ENCODE results near the gene VILL. TPM values are rescaled to one million over a fixed set of nuclear protein-coding genes. Genes with fewer than 3 reads are reported as not detected.
"Not testable (repeated sequence)": the region's sequence is repeated elsewhere in the genome, so short reads cannot be mapped to it uniquely, and the experiment has no call there.

VILL gene
- total and polyA plus RNA-seq, 4 donors = 0.88 to 3.5 (median 1.6) TPM

DNA sequence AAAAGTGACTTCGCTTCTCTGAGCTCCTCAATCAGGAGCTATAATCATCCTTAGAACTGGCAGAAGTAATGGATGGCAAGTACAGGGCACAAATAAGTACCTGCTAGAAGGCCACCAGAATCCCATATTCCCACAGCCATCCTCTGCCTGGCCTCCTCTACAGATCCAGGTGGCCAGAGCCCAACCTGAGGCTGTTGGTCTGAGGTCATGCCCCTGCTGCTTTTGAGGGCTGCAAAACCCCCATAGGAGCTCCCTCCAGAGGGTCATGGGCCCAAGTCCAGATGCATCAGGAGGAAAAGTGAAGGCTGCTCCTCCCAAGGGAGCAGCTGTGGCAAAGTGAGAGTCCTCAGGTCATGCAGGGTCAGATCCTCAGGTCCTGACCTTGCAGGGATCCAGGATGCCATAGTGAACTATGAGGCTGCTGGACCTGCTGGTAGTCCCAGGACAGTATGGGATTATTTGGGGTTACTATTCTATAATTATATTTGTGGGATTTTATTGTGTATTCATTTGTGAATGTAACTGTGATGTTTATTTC, 41.8 kb downstream of the VILL start:
- Histone ChIP-seq H3K9ac (ENCODE audit: low read depth in 1 of 2, low read length in 2 of 2) (no peak overlapping the region), H3K27ac (ENCODE audit: low read depth in 1 of 2, low read length in 2 of 2) (no peak overlapping the region), H3K27me3 (ENCODE audit: control insufficient read depth in 4 of 4, insufficient read depth in 4 of 4, low read length in 3 of 4) (no peaks in the 10 kb centered on the region), H3K36me3 (ENCODE audit: control insufficient read depth in 4 of 4, insufficient read depth in 3 of 4, low read depth in 1 of 4, low read length in 3 of 4) (no peaks in the 10 kb centered on the region), H3K9me3 (ENCODE audit: control insufficient read depth in 4 of 4, low read length in 3 of 4) (no peaks in the 10 kb centered on the region), H3K4me1 (ENCODE audit: control insufficient read depth in 4 of 4, insufficient read depth in 4 of 4, low read length in 3 of 4) (peaks cover 0 to 9% (median 4%) of the 10 kb centered on the region in 4 donors), H3K4me3 (ENCODE audit: low read depth in 1 of 3, low read length in 3 of 3) (no peak overlapping the region)
- TF ChIP-seq RXRA (IDR thresholded peaks at IDR 0.05) = no peak
- TF ChIP-seq REST (IDR thresholded peaks at IDR 0.05) = no peak
- TF ChIP-seq HNF4A (conservative IDR thresholded peaks at IDR 0.05) = no peak
- no peak for TF ChIP-seq HNF4G (IDR thresholded peaks at IDR 0.05)
- TF ChIP-seq TAF1 (conservative IDR thresholded peaks at IDR 0.05) = no peak
- TF ChIP-seq ATF3 (IDR thresholded peaks at IDR 0.05) = no peak
- TF ChIP-seq FOXA2 (IDR thresholded peaks at IDR 0.05) = no peak
- TF ChIP-seq GABPA (IDR thresholded peaks at IDR 0.05 in 1 of 2, conservative IDR thresholded peaks at IDR 0.05 in 1 of 2) = no peak
- TF ChIP-seq SP1 (IDR thresholded peaks at IDR 0.05) = no peak
- TF ChIP-seq YY1 (IDR thresholded peaks at IDR 0.05) = no peak
- TF ChIP-seq EGR1 (IDR thresholded peaks at IDR 0.05; ENCODE audit: low read depth in 2 of 2) = no peak
- no peak for TF ChIP-seq NR2F2 (IDR thresholded peaks at IDR 0.05)
- WGBS = 91% methylated on average over 1 of the region's 1 CpG
- no peak for DNase-seq (ENCODE audit: low spot score)

DNA sequence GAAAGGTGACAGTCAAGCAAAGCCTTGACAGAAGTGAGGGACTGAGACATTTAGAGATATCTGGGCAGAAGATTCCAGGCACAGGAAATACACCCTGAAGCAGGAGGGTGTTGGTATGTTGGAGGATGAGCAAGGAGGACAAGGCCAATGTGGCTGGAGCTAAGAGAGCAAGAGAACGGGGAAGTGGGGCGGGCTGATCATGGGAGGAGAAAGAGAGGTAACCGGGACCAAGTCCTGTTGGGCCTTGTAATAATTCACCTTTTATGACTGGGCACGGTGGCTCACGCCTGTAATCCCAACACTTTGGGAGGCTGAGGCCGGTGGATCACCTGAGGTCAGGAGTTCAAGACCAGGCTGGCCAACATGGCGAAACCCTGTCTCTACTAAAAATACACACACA, 43.0 kb downstream of the VILL start:
- H3K4me1 ChIP-seq (ENCODE audit: control insufficient read depth in 4 of 4, insufficient read depth in 4 of 4, low read length in 3 of 4); H3K4me3 ChIP-seq (ENCODE audit: low read depth in 1 of 3, low read length in 3 of 3); DNase-seq (ENCODE audit: low spot score); H3K36me3 ChIP-seq (ENCODE audit: control insufficient read depth in 4 of 4, insufficient read depth in 3 of 4, low read depth in 1 of 4, low read length in 3 of 4); H3K9me3 ChIP-seq (ENCODE audit: control insufficient read depth in 4 of 4, low read length in 3 of 4); H3K27ac ChIP-seq (ENCODE audit: low read depth in 1 of 2, low read length in 2 of 2); H3K27me3 ChIP-seq (ENCODE audit: control insufficient read depth in 4 of 4, insufficient read depth in 4 of 4, low read length in 3 of 4); H3K9ac ChIP-seq (ENCODE audit: low read depth in 1 of 2, low read length in 2 of 2): not testable (repeated sequence)
- WGBS = 84% methylated on average over 7 of the region's 7 CpGs

DNA sequence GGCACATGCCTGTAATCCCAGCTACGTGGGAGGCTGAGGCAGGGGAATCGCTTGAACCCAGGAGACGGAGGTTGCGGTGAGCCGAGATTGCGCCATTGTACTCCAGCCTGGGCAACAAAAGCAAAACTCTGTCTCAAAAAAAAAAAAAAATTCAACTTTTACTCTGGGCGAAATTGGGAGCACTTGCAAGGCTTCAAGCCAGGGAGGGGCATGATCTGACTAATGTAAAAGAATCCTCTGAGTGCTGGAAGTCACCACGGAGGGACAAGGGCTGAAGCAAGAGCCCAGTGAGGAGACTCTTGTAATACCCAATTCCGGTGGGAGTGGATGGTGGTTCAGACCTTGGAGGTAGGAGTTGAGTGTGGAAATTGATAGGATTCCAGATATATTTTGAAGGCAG, 43.7 kb downstream of the VILL start:
- not testable (repeated sequence) for H3K9ac ChIP-seq (ENCODE audit: low read depth in 1 of 2, low read length in 2 of 2); H3K27me3 ChIP-seq (ENCODE audit: control insufficient read depth in 4 of 4, insufficient read depth in 4 of 4, low read length in 3 of 4); H3K36me3 ChIP-seq (ENCODE audit: control insufficient read depth in 4 of 4, insufficient read depth in 3 of 4, low read depth in 1 of 4, low read length in 3 of 4); DNase-seq (ENCODE audit: low spot score); H3K27ac ChIP-seq (ENCODE audit: low read depth in 1 of 2, low read length in 2 of 2); H3K4me3 ChIP-seq (ENCODE audit: low read depth in 1 of 3, low read length in 3 of 3); H3K9me3 ChIP-seq (ENCODE audit: control insufficient read depth in 4 of 4, low read length in 3 of 4)
- H3K4me1 ChIP-seq (ENCODE audit: control insufficient read depth in 4 of 4, insufficient read depth in 4 of 4, low read length in 3 of 4) = peaks cover 0 to 12% (median 6%) of the 10 kb centered on the region in 4 donors
- WGBS = 89% methylated on average over 9 of the region's 9 CpGs

All from liver (tissue), 9 donors.